SK-N-SH (cell line): ENCODE measurements around the gene CCNO. TPM values are rescaled to one million over a fixed set of nuclear protein-coding genes. Genes with fewer than 3 reads are reported as not detected.

ENCODE experiments used
- CTCF ChIA-PET: fragments of 300-600, 350-600 bp; formaldehyde crosslinking; extraction: SDS; loops from one replicate; lab custom pipeline; 2021; lab: Yijun Ruan, JAX
- POLR2A ChIA-PET: fragments of 350-600 bp; sonication (Branson Sonifier 250); formaldehyde crosslinking; extraction: SDS; loops from one replicate; lab custom pipeline; 2020; ENCODE audit warnings: antibody characterized with exemption, inconsistent platforms; lab: Yijun Ruan, JAX
- DNase-seq: peaks from one replicate; pipeline ENCODE4 v3.0.0; 2012
- H2AFZ ChIP-seq: fragments of 200-600 bp; sonication (generic); 2 replicates; pipeline ENCODE4 v1.8.1; 2016; ENCODE audit warnings: antibody characterized with exemption, mild to moderate bottlenecking, low read depth
- H3F3A ChIP-seq: fragments of 200-600 bp; sonication (generic); replicated peaks from 2 replicates; pipeline ENCODE3; 2016; ENCODE audit warnings: antibody characterized with exemption, mild to moderate bottlenecking; ENCODE audit not compliant: insufficient read depth
- H3K27ac ChIP-seq, 2 experiments: fragments of 200-500 bp in 1 of 2; fragments of 200-600 bp in 1 of 2; sonication (Bioruptor generic) in 1 of 2; sonication (generic), shearing (Covaris generic) in 1 of 2; 2 replicates each; pipeline versions ENCODE4 v1.5.1 to v1.6.1; 2014 to 2016; ENCODE audit warnings: low read depth in 2 of 2, inconsistent platforms in 1 of 2, low read length in 1 of 2, mild to moderate bottlenecking in 1 of 2, mixed read lengths in 1 of 2
- H3K27me3 ChIP-seq: fragments of 200-600 bp; sonication (generic), shearing (Covaris generic); 2 replicates; pipeline ENCODE4 v1.6.1; 2016; ENCODE audit warnings: mixed run types; ENCODE audit not compliant: insufficient read depth
- H3K36me3 ChIP-seq, 2 experiments: fragments of 200-500 bp in 1 of 2; fragments of 200-600 bp in 1 of 2; sonication (Bioruptor generic) in 1 of 2; sonication (generic) in 1 of 2; replicated peaks in 1 of 2; 2 replicates each; pipeline versions ENCODE3 to v1.5.1; 2014 to 2016; ENCODE audit warnings: low read length in 1 of 2, mild to moderate bottlenecking in 1 of 2; ENCODE audit not compliant: insufficient read depth in 2 of 2, control insufficient read depth in 1 of 2
- H3K4me1 ChIP-seq, 2 experiments: fragments of 200-500 bp in 1 of 2; fragments of 200-600 bp in 1 of 2; sonication (Bioruptor generic) in 1 of 2; sonication (generic), shearing (Covaris generic) in 1 of 2; 2 replicates each; pipeline versions ENCODE4 v1.5.1 to v1.6.1; 2014 to 2016; ENCODE audit warnings: low read depth in 1 of 2, low read length in 1 of 2, mixed run types in 1 of 2; ENCODE audit not compliant: insufficient read depth in 2 of 2, control insufficient read depth in 1 of 2
- H3K4me2 ChIP-seq: fragments of 200-600 bp; sonication (generic), shearing (Covaris generic); 2 replicates; pipeline ENCODE4 v1.6.1; 2017; ENCODE audit warnings: mixed run types
- H3K4me3 ChIP-seq, 2 experiments: fragments of 200-500 bp in 1 of 2; fragments of 200-600 bp in 1 of 2; sonication (Bioruptor generic) in 1 of 2; sonication (generic), shearing (Covaris generic) in 1 of 2; 2 replicates each; pipeline versions ENCODE4 v1.5.1 to v1.8.1; 2014 to 2016; ENCODE audit warnings: low read depth in 2 of 2, inconsistent platforms in 1 of 2, low read length in 1 of 2, mild to moderate bottlenecking in 1 of 2, mixed read lengths in 1 of 2, moderate library complexity in 1 of 2
- H3K79me2 ChIP-seq: fragments of 200-600 bp; sonication (generic); 2 replicates; pipeline ENCODE4 v1.8.1; 2017; ENCODE audit warnings: mild to moderate bottlenecking; ENCODE audit not compliant: insufficient read depth
- H3K9ac ChIP-seq: fragments of 200-600 bp; sonication (generic); 2 replicates; pipeline ENCODE4 v1.6.1; 2017; ENCODE audit warnings: mixed run types
- H3K9me2 ChIP-seq: fragments of 200-600 bp; sonication (generic); 2 replicates; pipeline ENCODE4 v1.6.1; 2017; ENCODE audit warnings: mixed run types
- H3K9me3 ChIP-seq: fragments of 200-600 bp; sonication (generic); 2 replicates; pipeline ENCODE4 v1.6.1; 2017; ENCODE audit warnings: mixed run types, mild to moderate bottlenecking, moderate library complexity
- H4K20me1 ChIP-seq: fragments of 200-600 bp; sonication (generic); 2 replicates; pipeline ENCODE4 v1.6.1; 2017; ENCODE audit warnings: mild to moderate bottlenecking, mixed run types; ENCODE audit not compliant: insufficient read depth
- CHD2 ChIP-seq: fragments of 150-350 bp; IDR thresholded peaks from 2 replicates; pipeline ENCODE4 v1.6.1; 2018; ENCODE audit warnings: low read length; ENCODE audit not compliant: partially characterized antibody
- FOXJ3 ChIP-seq: sonication (generic); formaldehyde crosslinking; IDR thresholded peaks from 2 replicates; pipeline ENCODE4 v1.5.1; 2020; ENCODE audit warnings: mild to moderate bottlenecking, missing genetic modification reagents
- FOXM1 ChIP-seq: IDR thresholded peaks from 2 replicates; pipeline ENCODE4 v1.4.0; 2012; ENCODE audit warnings: low read depth, mild to moderate bottlenecking
- GATA2 ChIP-seq: sonication (generic); formaldehyde crosslinking; IDR thresholded peaks from 2 replicates; pipeline ENCODE4 v1.5.0; 2020; ENCODE audit warnings: mild to moderate bottlenecking, missing genetic modification reagents
- IRF3 ChIP-seq: fragments of 150-350 bp; IDR thresholded peaks from 2 replicates; pipeline ENCODE4 v1.6.1; 2016; ENCODE audit warnings: mild to moderate bottlenecking, low read depth, low read length
- MXI1 ChIP-seq: IDR thresholded peaks from 2 replicates; pipeline ENCODE4 v1.6.1; 2012; ENCODE audit warnings: mild to moderate bottlenecking, low read depth, low read length, improper control_type of control experiment
- NFIC ChIP-seq: IDR thresholded peaks from 2 replicates; pipeline ENCODE4 v1.4.0; 2012; ENCODE audit warnings: borderline replicate concordance
- PBX3 ChIP-seq: IDR thresholded peaks from 2 replicates; pipeline ENCODE4; 2012
- POLR2AphosphoS5 ChIP-seq: IDR thresholded peaks from 2 replicates; pipeline ENCODE4 v1.6.1; 2012; ENCODE audit warnings: low read depth, low read length
- RAD21 ChIP-seq: IDR thresholded peaks from 2 replicates; pipeline ENCODE4 v1.6.1; 2012; ENCODE audit warnings: mild to moderate bottlenecking, low read length
- RCOR1 ChIP-seq: fragments of 150-350 bp; IDR thresholded peaks from 2 replicates; pipeline ENCODE4 v1.6.1; 2017; ENCODE audit warnings: antibody characterized with exemption, low read length
- RFX5 ChIP-seq: IDR thresholded peaks from 2 replicates; pipeline ENCODE4 v1.6.1; 2012; ENCODE audit warnings: mild to moderate bottlenecking, improper control_type of control experiment, low read length
- RXRA ChIP-seq: IDR thresholded peaks from 2 replicates; pipeline ENCODE4 v1.4.0; 2012; ENCODE audit warnings: low read depth, mild to moderate bottlenecking, borderline replicate concordance
- SIN3A ChIP-seq: IDR thresholded peaks from 2 replicates; pipeline ENCODE4 v1.6.1; 2012; ENCODE audit warnings: low read depth, mild to moderate bottlenecking, low read length, moderate library complexity, borderline replicate concordance
- SMC3 ChIP-seq: IDR thresholded peaks from 2 replicates; pipeline ENCODE4 v1.6.1; 2012; ENCODE audit warnings: low read depth, low read length, improper control_type of control experiment
- TAF1 ChIP-seq: IDR thresholded peaks from 2 replicates; pipeline ENCODE4 v1.6.1; 2012; ENCODE audit warnings: low read depth, mild to moderate bottlenecking, low read length, moderate library complexity, borderline replicate concordance
- TCF12 ChIP-seq: IDR thresholded peaks from 2 replicates; pipeline ENCODE4 v1.4.0; 2012
- YY1 ChIP-seq: IDR thresholded peaks from 2 replicates; pipeline ENCODE4 v1.4.0; 2012; ENCODE audit warnings: low read depth, mild to moderate bottlenecking
- WGBS: methylation state at CpG from one replicate; pipeline ENCODE4 v1.1.6; 2017; ENCODE audit warnings: low lambda C conversion rate; 5-methylcytosine and 5-hydroxymethylcytosine counted together
- polyA plus RNA-seq, 3 experiments: library from polyadenylated mRNA; depleted of rRNA; stranded (reverse); fragments of >200 nt; gene quantifications; 2 replicates each; pipeline ENCODE4 v1.2.3, GENCODE V29; 2012
- TF ChIP-seq, protein P1 (sequence below): fragments of 200-600 bp; sonication (generic); IDR thresholded peaks from 2 replicates; pipeline ENCODE4 v1.6.1; 2017; ENCODE audit warnings: antibody characterized with exemption, mild to moderate bottlenecking, moderate library complexity

Gene CCNO
- polyA plus RNA-seq, 1 of the 3 experiments (the other 2 are of a cell fraction) = not detected

DNA sequence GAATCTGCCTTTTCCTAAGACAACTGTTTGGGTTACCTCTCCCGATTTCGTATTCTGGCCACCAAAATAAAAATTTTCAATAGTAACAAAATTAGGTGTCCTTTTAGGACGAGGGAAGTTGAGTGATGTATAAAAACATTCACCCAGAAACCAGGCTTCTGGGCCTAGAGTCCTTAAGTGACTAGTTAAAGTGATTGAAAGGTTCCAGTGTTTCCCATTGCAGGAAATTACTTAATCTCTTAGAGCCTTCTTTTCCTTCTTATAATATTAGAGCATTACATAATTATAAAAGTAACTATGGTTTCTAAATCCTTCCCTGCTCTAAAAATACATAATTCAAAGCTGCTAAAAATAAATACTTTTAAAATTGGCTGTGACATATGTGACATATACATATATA, 13.6 kb downstream of the CCNO start:
- Histone ChIP-seq H3K79me2 (no peaks in the 10 kb centered on the region), H3K9ac (no peak overlapping the region), H4K20me1 (no peaks in the 10 kb centered on the region), H3K36me3 (no peaks in the 10 kb centered on the region), H3K4me1 (no peaks in the 10 kb centered on the region; a peak in 1 of 4 replicates), H3K27me3 (peaks cover 80% of the 10 kb centered on the region), H3K4me3 (no peak overlapping the region), H2AFZ (0 out of 2 replicates have a peak overlapping the region, but pooled peaks have one; percentile 29), H3F3A (peaks cover 4% of the 10 kb centered on the region), H3K4me2 (no peak overlapping the region), H3K9me3 (no peaks in the 10 kb centered on the region), H3K9me2 (no peaks in the 10 kb centered on the region), H3K27ac (no peak overlapping the region)
- WGBS = 48% methylated on average over 3 of the region's 3 CpGs
- no peak for DNase-seq
- POLR2A ChIA-PET = no interaction called here
- CTCF ChIA-PET = interaction anchor here (0.6 kb wide), 1 partner anchor 47 kb away, joined by 3 read pairs; no protein-coding TSS in a partner anchor
- TF ChIP-seq YY1 = no peak
- TF ChIP-seq PBX3 = no peak
- TF ChIP-seq POLR2AphosphoS5 = no peak
- no peak for TF ChIP-seq TAF1
- TF ChIP-seq RFX5 = no peak
- no peak for TF ChIP-seq FOXJ3 (CRISPR knock-in tag)
- no peak for TF ChIP-seq TCF12

DNA sequence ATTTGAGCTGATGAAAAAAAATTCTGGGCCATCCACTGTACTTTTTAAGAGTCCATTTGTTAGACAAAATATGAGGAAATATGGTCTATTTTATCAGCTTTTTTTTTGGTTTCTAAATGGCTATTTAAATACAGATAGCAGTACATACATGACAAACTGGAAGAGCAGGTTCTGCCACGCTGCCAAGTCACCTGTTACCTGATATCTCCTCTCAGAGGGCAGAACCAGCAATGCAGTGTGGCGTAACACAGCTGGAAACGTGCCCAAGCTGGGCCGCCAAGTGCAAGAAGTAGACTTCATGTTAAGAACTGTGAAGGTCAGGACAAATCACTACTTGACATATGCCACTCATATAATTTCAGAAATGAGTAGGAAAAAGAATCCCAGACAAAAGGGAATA, 14.4 kb downstream of the CCNO start:
- Histone ChIP-seq H3K4me2 (no peak overlapping the region), H3K79me2 (no peaks in the 10 kb centered on the region), H3K4me3 (no peak overlapping the region), H3K4me1 (no peaks in the 10 kb centered on the region; a peak in 1 of 4 replicates), H3K27ac (no peak overlapping the region), H3K9me3 (no peaks in the 10 kb centered on the region), H4K20me1 (no peaks in the 10 kb centered on the region), H3K27me3 (peaks cover 72% of the 10 kb centered on the region), H3K9ac (no peak overlapping the region), H3F3A (peaks cover 4% of the 10 kb centered on the region), H2AFZ (no peak overlapping the region), H3K9me2 (no peaks in the 10 kb centered on the region), H3K36me3 (no peaks in the 10 kb centered on the region)
- 5% methylated on average over 4 of the region's 4 CpGs for WGBS
- ChIA-PET CTCF (no interaction called here), POLR2A (no interaction called here)
- no peak for TF ChIP-seq SMC3
- TF ChIP-seq GATA2 (CRISPR knock-in tag) = no peak
- TF ChIP-seq RCOR1 = no peak
- TF ChIP-seq YY1 = no peak
- TF ChIP-seq CHD2 = no peak
- TF ChIP-seq SIN3A = no peak
- TF ChIP-seq MXI1 = no peak
- TF ChIP-seq IRF3 = no peak
- TF ChIP-seq FOXM1 = no peak
- TF ChIP-seq RFX5 = no peak
- TF ChIP-seq NFIC = no peak
- TF ChIP-seq PBX3 = no peak
- TF ChIP-seq RXRA = no peak
- TF ChIP-seq, protein P1, sequence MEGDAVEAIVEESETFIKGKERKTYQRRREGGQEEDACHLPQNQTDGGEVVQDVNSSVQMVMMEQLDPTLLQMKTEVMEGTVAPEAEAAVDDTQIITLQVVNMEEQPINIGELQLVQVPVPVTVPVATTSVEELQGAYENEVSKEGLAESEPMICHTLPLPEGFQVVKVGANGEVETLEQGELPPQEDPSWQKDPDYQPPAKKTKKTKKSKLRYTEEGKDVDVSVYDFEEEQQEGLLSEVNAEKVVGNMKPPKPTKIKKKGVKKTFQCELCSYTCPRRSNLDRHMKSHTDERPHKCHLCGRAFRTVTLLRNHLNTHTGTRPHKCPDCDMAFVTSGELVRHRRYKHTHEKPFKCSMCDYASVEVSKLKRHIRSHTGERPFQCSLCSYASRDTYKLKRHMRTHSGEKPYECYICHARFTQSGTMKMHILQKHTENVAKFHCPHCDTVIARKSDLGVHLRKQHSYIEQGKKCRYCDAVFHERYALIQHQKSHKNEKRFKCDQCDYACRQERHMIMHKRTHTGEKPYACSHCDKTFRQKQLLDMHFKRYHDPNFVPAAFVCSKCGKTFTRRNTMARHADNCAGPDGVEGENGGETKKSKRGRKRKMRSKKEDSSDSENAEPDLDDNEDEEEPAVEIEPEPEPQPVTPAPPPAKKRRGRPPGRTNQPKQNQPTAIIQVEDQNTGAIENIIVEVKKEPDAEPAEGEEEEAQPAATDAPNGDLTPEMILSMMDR = no peak
- no peak for TF ChIP-seq TAF1
- no peak for TF ChIP-seq RAD21
- DNase-seq = no peak
